ENCODE measurements around the gene STXBP1.

The STXBP1 gene

GRCh38 chr9:127611899-127612790 lies at the start of gene STXBP1:
STXBP1 (plus strand) TSS chr9:127612277; CDS start chr9:127612404, 127 bp downstream.
- peak; percentile 50 to 79 for DNase-seq (ENCODE audit: low read depth in 1 of 2, low spot score in 1 of 2)

DNA sequence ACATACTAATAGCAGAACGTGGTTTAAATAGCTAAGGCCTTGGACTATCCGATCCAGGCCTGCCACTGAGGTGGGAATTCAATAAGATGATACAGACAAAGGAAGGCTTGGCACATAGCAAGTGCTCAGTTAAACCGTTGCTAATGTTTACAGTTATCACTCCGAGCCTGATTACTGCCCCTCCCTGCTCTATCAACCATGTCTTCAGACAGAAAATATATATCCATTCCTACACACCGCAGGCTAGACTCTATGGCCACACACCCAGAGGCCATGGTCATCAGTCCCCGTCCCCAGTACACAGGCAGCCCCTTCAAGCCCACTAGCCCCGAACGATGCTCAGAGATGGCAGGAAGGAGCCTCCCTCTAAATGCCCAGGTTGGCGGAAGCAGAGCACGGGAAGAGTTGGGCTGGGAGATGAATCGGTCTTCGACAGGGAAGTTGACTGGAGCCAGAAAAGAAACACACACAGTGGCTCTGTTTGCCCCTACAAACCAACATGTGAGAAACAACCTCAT lies 49.7 kb upstream of the STXBP1 start:
- no peak for DNase-seq (ENCODE audit: low read depth in 1 of 2, low spot score in 1 of 2)

- no peak for DNase-seq (ENCODE audit: low read depth in 1 of 2, low spot score in 1 of 2)
Observed at GRCh38 chr9:127562841-127563401, 49.2 kb upstream of the STXBP1 start.

DNA sequence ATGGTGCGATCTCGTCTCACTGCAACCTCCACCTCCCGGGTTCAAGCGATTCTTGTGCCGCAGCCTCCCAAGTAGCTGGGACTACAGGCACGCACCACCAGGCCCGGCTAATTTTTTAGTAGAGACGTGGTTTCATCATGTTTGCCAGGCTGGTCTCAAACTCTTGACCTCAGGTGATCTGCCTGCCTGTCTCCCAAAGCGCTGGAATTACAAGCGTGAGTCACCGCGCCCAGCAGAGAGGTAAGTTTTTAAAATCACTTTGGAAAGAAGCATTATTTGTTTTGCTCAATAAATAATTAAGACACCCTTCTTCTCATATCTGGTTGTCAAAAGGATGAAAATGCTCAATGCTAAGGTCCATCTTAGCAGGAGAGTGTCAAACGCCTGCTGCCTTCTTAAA lies 48.5 kb upstream of the STXBP1 start:
- DNase-seq (ENCODE audit: low read depth in 1 of 2, low spot score in 1 of 2) = no peak

DNA sequence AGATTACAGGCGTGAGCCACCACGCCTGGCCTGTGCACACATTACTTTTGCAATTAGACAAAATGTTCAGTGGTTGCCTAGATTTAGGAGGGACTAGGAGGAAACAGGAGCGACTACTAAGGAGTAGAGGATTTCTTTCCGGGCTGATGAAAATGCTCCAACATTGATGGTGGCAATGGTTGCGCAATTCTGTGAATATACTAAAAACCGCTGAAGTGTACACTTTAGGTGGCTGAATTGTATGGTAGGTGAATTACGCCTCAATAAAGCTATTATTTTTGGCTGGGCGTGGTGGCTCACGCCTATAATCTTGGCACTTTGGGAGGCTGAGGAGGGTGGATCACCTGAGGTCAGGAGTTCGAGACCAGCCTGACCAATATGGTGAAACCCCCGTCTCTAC lies 46.8 kb upstream of the STXBP1 start:
- no peak for DNase-seq (ENCODE audit: low read depth in 1 of 2, low spot score in 1 of 2)

DNA sequence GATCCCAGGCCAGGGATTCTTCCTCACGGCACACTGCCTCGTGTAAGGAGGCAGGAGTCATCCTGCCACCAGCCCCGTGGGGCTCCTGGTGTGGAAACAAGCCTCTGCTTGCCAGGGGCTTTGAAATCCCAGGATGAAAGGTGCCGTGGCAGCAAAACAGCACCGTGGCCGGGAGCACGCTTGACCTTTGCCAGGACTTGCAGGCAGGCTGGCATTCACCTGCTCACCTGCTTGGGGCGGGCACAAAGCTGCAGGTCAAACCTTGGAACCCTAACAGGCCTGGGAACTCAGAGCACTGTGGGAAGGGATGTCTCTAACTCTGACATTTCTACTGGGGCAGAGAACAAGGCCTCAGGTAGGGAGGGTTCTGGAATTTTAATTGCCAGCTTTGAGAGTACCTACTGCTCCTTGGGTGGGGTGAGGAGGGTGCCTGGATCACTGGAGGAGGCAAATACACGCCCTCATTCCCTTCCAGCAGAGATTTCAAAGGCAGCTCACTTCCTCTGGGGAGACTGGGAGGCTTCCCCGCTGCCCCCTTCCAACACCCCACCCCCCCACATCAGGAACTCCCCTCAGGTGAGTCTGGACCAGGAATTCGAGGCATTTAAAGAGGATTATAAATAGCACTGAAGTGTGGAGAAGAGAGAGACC lies 45.6 kb upstream of the STXBP1 start:
- DNase-seq (ENCODE audit: low read depth in 1 of 2, low spot score in 1 of 2) = no peak

GRCh38 chr9:127567035-127567729 lies 44.9 kb upstream of the STXBP1 start:
- DNase-seq (ENCODE audit: low read depth in 1 of 2, low spot score in 1 of 2) = no peak

- DNase-seq (ENCODE audit: low read depth in 1 of 2, low spot score in 1 of 2) = no peak
Observed at GRCh38 chr9:127567730-127568617, 44.1 kb upstream of the STXBP1 start.

GRCh38 chr9:127568618-127568970 lies 43.5 kb upstream of the STXBP1 start:
- no peak for DNase-seq (ENCODE audit: low read depth in 1 of 2, low spot score in 1 of 2)

DNA sequence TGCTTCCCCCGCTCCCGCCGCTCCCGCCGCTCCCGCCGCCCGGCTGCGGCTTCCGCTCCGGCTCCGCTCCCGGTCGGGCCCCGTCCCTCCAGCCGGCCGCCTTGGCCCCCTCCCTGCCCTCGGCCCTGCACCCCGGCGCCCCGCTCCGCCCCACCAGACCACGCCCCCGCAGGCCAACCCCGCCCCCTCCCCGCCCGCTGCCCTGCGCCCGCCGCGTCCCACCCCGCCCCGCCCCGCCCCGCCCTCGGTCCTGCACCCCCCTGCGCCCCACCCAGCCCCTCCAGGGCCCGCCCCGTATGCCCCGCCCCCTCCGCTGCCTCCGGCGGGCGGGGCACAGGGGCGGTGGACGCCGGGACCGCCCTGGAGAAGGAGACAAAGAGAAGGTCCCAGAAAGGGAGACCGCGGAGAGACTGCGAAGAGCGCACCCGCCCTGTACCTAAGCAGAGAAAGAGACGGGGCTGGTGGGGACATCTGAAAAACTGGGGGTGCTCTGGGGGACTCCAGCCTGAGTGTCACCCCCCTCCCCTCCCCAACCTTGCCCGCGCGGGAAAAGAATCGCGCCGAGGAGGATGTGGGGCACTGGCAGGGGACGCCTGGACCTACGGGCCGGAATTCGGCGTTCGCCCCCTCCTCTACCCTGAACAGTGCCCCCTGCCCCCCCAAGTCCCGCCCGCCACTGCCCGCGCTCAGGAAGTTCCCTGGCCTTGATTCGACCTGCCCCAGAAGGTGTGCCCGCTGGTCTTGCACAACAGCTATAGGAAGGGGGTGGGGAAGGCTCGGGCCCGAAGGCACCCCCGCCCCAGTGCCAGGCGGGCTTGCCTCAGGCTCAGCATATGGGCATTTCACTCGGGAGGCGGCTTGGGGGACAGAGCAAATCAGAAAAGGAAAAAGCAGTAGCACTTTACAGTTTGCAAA lies 42.8 kb upstream of the STXBP1 start:
- DNase-seq (ENCODE audit: low read depth in 1 of 2, low spot score in 1 of 2) = peak; percentile 55 to 59

DNA sequence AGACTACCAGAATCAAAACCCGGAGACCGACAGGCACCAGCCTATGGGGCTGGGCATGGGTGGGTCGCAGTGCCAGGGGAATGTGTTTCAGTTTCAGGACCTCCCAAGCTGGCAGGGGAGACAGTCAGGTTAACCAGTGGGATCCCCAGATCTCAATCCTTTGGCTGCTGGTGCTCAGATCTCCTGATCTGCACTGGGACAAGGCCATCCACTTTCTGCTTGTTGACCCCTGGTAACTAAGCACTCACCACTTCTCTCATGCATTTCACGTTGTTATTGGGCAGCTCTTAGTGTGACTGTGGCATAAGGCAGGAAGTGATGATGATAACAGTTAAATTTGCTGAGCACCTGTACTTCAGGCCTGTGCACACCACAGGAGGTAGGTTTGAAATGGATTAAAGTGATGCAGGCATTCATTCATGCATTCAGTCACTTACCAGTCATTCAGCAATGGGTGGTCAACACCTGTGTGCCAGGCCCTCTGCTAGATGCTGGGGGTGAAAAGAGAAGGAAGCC lies 42.1 kb upstream of the STXBP1 start:
- no peak for DNase-seq (ENCODE audit: low read depth in 1 of 2, low spot score in 1 of 2)

- no peak for DNase-seq (ENCODE audit: low read depth in 1 of 2, low spot score in 1 of 2)
Observed at GRCh38 chr9:127570533-127571111, 41.5 kb upstream of the STXBP1 start.

GRCh38 chr9:127571971-127572370 lies 40.1 kb upstream of the STXBP1 start:
- DNase-seq (ENCODE audit: low read depth in 1 of 2, low spot score in 1 of 2) = no peak

DNA sequence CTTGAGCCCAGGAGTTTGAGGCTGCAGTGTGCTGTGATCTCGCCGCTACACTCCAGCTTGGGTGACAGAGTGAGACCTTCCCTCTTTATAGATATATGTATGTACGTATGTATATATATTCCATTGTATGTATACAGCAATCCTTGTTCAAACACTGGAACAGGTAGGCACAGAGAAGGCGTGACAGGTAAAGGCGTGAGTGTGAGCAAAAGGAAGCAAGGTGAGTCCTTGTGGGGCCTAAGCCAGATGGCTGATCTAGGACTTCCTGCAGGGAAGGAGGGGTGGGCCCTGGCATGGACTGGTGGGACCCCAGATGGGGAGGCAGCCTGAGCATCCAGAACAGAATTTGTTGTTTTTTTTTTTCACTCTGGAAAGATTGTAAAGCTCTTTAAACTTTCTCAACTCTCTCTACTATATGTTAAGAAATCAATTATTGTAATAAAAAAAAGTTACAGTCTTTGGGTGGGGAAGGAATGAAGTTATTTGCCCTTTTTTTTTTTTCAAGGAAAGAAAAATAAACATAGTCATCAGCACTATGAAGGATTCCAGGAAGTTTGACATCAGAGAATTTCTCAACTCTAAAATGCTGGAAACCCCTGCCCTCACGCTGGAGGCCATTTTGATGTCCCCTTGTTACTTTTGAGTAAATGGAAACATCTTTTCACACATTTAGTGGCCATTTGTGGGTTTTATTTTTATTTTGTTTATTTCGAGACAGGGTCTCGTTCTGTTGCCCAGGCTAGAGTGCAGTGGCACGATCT lies 38.9 kb upstream of the STXBP1 start:
- DNase-seq (ENCODE audit: low read depth in 1 of 2, low spot score in 1 of 2) = no peak

DNA sequence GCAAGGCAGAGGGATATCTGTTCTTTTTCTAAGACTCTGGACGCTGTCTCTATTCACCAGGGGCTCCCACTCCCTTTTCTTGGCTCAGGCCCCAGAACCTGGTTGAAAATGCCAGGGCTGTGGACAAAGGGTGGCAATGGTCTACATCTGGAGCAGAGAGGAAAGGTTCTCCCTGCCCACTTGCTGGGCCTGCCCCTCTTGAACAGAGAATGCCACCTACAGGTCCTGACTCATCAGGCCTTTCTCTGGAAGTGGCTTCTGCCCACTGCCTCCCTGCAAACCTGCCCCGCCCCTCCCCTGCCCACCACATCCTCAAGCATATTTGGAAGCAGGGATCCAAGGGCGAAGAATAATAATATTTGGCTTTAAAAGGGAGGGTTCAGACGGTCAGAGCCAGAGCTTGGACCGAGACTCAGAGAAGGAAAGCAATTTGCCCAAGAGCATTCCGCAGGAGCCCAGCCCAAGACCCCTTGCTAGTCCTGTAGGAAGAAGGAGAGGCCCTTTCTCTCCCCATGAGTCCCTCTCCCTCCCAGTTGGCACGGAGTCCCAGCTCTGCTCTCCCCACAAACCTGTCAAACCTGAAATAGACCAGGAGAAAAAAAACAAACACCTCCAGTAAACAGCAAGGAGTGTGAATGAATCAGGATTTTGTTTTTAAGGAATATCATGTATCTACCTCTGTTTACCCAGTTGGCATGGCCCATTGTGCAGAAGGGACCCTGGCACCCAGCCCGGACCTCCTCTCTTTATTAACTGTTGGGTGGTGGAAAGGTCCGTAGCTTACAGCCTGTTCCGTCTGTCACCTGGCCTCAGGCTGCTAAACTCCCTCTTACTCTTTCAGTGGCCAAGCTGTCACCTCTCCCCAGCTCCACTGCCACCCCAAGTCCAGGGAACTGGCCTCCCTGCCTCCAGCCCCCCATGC lies 37.7 kb upstream of the STXBP1 start:
- DNase-seq (ENCODE audit: low read depth in 1 of 2, low spot score in 1 of 2) = no peak

DNA sequence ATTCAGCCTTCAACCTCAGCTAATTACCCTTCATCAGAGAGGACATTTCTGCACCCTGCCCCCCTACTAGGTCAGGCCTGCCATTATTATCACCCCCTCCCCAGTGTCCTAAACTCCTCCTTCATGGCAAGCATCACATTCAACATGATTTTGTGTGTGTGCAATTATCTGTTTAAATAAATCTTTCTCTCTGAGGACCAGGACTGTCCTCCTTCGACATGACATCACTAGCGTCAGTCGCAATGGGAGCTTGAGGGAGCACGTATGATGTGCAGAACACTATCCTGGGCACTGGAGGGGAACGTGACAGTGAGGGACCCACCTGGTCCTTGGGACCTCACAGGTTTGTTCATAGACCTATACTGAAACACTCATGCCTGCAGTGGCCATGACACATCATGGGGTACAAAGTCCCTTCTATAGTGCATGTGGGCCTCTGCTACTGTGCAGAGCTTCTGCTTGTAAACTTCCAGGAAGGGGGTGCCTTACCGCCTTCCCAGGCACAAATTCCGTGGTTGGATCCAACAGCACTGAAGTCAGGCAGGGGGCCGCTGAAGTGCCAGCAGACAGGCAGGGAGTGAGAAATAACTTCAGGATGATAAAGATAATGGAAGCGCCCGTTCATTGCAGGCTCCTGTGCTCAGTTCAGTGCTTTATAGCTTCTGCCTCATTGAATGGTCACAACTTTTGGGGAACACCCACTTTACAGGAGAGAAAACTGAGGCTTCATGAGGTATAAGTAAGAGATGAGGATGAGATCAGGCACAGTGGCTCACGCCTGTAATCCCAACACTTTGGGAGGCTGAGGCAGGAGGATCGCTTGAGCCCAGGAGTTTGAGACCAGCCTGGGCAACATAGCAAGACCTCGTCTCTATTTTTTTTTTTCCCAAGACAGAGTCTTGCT lies 36.0 kb upstream of the STXBP1 start:
- DNase-seq (ENCODE audit: low read depth in 1 of 2, low spot score in 1 of 2) = no peak
